VCaP (cell line): ENCODE results near the gene NRXN2.

ENCODE experiments used
- H3K27ac ChIP-seq: fragments of 450-650 bp; 2 replicates; pipeline ENCODE4 v1.5.1; 2017
- CTCF ChIP-seq: fragments of 450-650 bp; conservative IDR thresholded peaks from 2 replicates; pipeline ENCODE4 v1.5.1; 2017; ENCODE audit warnings: mild to moderate bottlenecking, moderate library complexity

Gene NRXN2

GRCh38 chr11:64556721-64557250 lies 166.2 kb downstream of the NRXN2 start:
- no peak overlapping the region for H3K27ac ChIP-seq

More at GRCh38 chr11:64556721-64557250, 166.2 kb downstream of the NRXN2 start:
- TF ChIP-seq CTCF = no peak
